Central memory CD8-positive, alpha-beta T cell (primary cell): ENCODE data around the gene CTSZ.
A peak's percentile ranks its signal among the peaks of the same experiment; 100 is the strongest.

Source experiments
- ATAC-seq: fragments of 150-1000 bp; cut with Tn5 transposase; replicated peaks from 2 replicates; pipeline ENCODE4 v1.10.0; 2022; ENCODE audit warnings: mild to moderate bottlenecking, moderate FRiP score, moderate number of reproducible peaks; ENCODE audit not compliant: poor library complexity, severe bottlenecking; ENCODE audit errors: extremely low read depth
- DNase-seq, 2 donors: peaks; one replicate each; pipeline ENCODE4 v3.0.0; 2021; ENCODE audit warnings: low spot score in 2 of 2
- H3K27ac Mint-ChIP-seq: one replicate; pipeline ENCODE4 v1.8.0; 2022; ENCODE audit warnings: low read depth, mild to moderate bottlenecking, moderate library complexity, mixed read lengths
- H3K27me3 Mint-ChIP-seq: one replicate; pipeline ENCODE4 v1.8.0; 2022; ENCODE audit warnings: mixed read lengths
- H3K36me3 Mint-ChIP-seq: one replicate; pipeline ENCODE4 v1.8.0; 2022; ENCODE audit warnings: mild to moderate bottlenecking, moderate library complexity, mixed read lengths; ENCODE audit not compliant: insufficient read depth
- H3K4me1 Mint-ChIP-seq: one replicate; pipeline ENCODE4 v1.8.0; 2022; ENCODE audit warnings: mixed read lengths
- H3K4me3 Mint-ChIP-seq: one replicate; pipeline ENCODE4 v1.8.0; 2022; ENCODE audit warnings: mild to moderate bottlenecking, moderate library complexity, mixed read lengths
- H3K9me3 Mint-ChIP-seq: one replicate; pipeline ENCODE4 v1.8.0; 2022; ENCODE audit warnings: mixed read lengths

The CTSZ gene

GRCh38 chr20:59006864-59007664, at the start of gene CTSZ:
TSS of gene CTSZ (minus strand) at chr20:59007254. CDS start at chr20:59007128, 126 bp downstream.
- Mint-ChIP-seq H3K4me1 (peaks cover 51% of the 10 kb centered on the region), H3K27ac (peak within 1 kb of the TSS; percentile 35), H3K27me3 (no peaks in the 10 kb centered on the region), H3K9me3 (no peaks in the 10 kb centered on the region), H3K4me3 (peak within 1 kb of the TSS; percentile 84), H3K36me3 (peaks cover 8% of the 10 kb centered on the region)
- ATAC-seq: peak; percentile 51
- no peak for DNase-seq

- Mint-ChIP-seq H3K4me1 (no peaks in the 10 kb centered on the region), H3K36me3 (no peaks in the 10 kb centered on the region), H3K27ac (no peak overlapping the region), H3K9me3 (no peaks in the 10 kb centered on the region), H3K27me3 (peaks cover 46% of the 10 kb centered on the region), H3K4me3 (no peak overlapping the region)
- no peak for ATAC-seq
- DNase-seq: no peak
Measured at GRCh38 chr20:59055302-59055701, 48.2 kb upstream of the CTSZ start.

- H3K4me3 Mint-ChIP-seq: no peak overlapping the region
- H3K4me1 Mint-ChIP-seq: no peaks in the 10 kb centered on the region
- no peaks in the 10 kb centered on the region for H3K9me3 Mint-ChIP-seq
- no peaks in the 10 kb centered on the region for H3K36me3 Mint-ChIP-seq
- H3K27ac Mint-ChIP-seq: no peak overlapping the region
- peaks cover 57% of the 10 kb centered on the region for H3K27me3 Mint-ChIP-seq
- DNase-seq (no peak), ATAC-seq (no peak)
Measured at GRCh38 chr20:59051666-59052185, 44.7 kb upstream of the CTSZ start.

DNA sequence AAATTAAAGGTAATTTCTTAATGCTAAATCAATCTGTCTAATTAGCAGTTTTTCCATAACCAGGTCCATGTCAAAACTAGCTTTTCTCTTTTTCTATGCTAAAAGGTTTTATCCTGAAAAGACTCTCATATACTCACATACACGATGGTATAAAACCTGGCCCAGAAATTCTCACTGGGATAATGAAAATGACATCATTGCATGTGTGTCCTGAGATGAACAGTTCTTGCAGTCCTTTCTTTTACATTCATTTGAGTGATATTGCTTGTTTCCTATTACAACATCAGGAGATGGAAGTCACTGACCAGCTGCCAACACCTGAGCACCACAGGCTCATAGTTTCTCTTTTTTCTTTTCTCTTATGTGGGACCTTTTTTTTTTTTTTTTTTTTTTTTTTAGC, 43.4 kb upstream of the CTSZ start:
- Mint-ChIP-seq H3K4me1 (no peaks in the 10 kb centered on the region), H3K36me3 (no peaks in the 10 kb centered on the region), H3K4me3 (no peak overlapping the region), H3K9me3 (no peaks in the 10 kb centered on the region), H3K27me3 (peaks cover 44% of the 10 kb centered on the region), H3K27ac (peak overlapping the region; percentile 84)
- DNase-seq (no peak), ATAC-seq (no peak)

DNA sequence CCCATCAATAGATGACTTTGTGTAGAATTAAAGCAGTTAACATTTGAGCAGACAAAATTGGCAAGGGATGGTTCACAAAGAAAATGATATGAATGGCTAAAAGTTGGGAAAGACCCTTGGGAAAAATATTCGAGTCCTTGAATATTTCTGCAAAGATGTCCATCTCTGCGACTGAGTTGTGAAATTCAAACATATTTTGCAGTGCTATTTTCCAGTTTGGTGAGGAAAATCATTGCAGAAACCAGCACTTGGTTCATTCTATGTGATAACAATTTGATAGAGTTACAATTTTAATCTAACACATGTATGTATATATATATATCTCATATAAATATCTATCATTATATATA, 41.6 kb upstream of the CTSZ start:
- Mint-ChIP-seq H3K4me3 (no peak overlapping the region), H3K9me3 (no peaks in the 10 kb centered on the region), H3K4me1 (peaks cover 6% of the 10 kb centered on the region), H3K36me3 (peaks cover 5% of the 10 kb centered on the region), H3K27ac (no peak overlapping the region), H3K27me3 (peaks cover 31% of the 10 kb centered on the region)
- no peak for DNase-seq
- no peak for ATAC-seq

- no peak for DNase-seq
- peak overlapping the region; percentile 25 for H3K27ac Mint-ChIP-seq
- no peak for ATAC-seq
Measured at GRCh38 chr20:59047938-59048680, 41.1 kb upstream of the CTSZ start.

GRCh38 chr20:59046862-59047261, 39.8 kb upstream of the CTSZ start:
- DNase-seq (no peak), ATAC-seq (no peak)
- H3K4me3 Mint-ChIP-seq: no peak overlapping the region
- H3K27me3 Mint-ChIP-seq: peaks cover 30% of the 10 kb centered on the region
- peaks cover 14% of the 10 kb centered on the region for H3K36me3 Mint-ChIP-seq
- peaks cover 12% of the 10 kb centered on the region for H3K4me1 Mint-ChIP-seq
- H3K27ac Mint-ChIP-seq: no peak overlapping the region
- no peaks in the 10 kb centered on the region for H3K9me3 Mint-ChIP-seq

More at GRCh38 chr20:59047938-59048680, 41.1 kb upstream of the CTSZ start:
- Mint-ChIP-seq H3K36me3 (peaks cover 10% of the 10 kb centered on the region), H3K9me3 (no peaks in the 10 kb centered on the region), H3K4me3 (no peak overlapping the region), H3K4me1 (peaks cover 12% of the 10 kb centered on the region), H3K27me3 (peaks cover 31% of the 10 kb centered on the region)

- peaks cover 9% of the 10 kb centered on the region for H3K27me3 Mint-ChIP-seq
- H3K4me3 Mint-ChIP-seq: no peak overlapping the region
- H3K4me1 Mint-ChIP-seq: peaks cover 29% of the 10 kb centered on the region
- peaks cover 18% of the 10 kb centered on the region for H3K36me3 Mint-ChIP-seq
- no peak for ATAC-seq
- H3K9me3 Mint-ChIP-seq: no peaks in the 10 kb centered on the region
- peak overlapping the region; percentile 90 for H3K27ac Mint-ChIP-seq
- no peak for DNase-seq
Measured at GRCh38 chr20:59044796-59045195, 37.7 kb upstream of the CTSZ start.

GRCh38 chr20:59044295-59044694, 37.2 kb upstream of the CTSZ start:
- DNase-seq: no peak
- H3K36me3 Mint-ChIP-seq: peaks cover 18% of the 10 kb centered on the region
- no peaks in the 10 kb centered on the region for H3K9me3 Mint-ChIP-seq
- H3K27ac Mint-ChIP-seq: peak overlapping the region; percentile 90
- peaks cover 34% of the 10 kb centered on the region for H3K4me1 Mint-ChIP-seq
- no peak for ATAC-seq
- peaks cover 4% of the 10 kb centered on the region for H3K27me3 Mint-ChIP-seq
- H3K4me3 Mint-ChIP-seq: no peak overlapping the region

GRCh38 chr20:59043698-59044097, 36.6 kb upstream of the CTSZ start:
- ATAC-seq: peak; percentile 17
- H3K27me3 Mint-ChIP-seq: no peaks in the 10 kb centered on the region
- H3K4me3 Mint-ChIP-seq: peak overlapping the region; percentile 76
- no peak for DNase-seq
- peaks cover 40% of the 10 kb centered on the region for H3K4me1 Mint-ChIP-seq
- H3K27ac Mint-ChIP-seq: peak overlapping the region; percentile 90
- H3K36me3 Mint-ChIP-seq: peaks cover 21% of the 10 kb centered on the region
- H3K9me3 Mint-ChIP-seq: no peaks in the 10 kb centered on the region

DNA sequence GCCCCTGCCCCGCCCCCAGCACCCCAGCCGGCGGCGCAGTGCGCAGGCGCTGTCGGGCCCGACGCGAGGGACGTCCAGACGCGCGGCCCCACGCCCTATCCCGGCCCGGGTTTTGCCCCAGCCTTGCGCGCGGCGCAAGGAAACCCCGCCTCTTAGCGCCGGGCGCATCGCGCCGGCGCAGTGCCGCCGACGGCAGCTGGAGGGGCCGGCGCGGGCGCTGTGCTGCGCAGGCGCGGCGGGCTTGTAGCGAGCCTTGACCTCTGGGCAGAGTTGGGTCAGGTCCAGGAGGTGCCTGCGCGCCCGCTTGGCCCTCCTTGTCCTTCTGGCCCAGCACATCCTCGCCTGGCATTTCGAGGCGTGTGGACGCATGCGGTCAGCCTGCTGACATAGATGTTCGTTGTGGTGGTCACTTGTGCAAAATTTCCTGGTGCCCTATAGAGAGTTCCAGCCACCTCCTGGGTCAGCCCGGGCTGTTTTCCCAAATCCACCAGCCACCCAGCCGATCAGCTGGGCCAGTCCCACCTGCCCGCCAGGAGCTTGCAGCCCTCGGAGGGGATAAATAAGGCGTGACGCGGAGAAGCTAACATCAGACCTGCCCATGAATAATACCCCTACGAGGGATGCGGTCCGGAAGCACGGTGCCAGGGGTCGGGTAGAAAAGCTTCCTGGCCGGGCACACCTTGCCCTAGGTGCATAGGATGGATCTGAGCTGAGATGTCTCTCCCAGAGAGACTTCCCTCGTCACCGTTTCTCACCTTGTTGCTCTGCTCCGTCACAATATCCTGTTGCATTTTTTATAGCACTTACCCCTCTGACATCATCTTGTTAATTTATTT, 36.0 kb upstream of the CTSZ start:
- peaks cover 25% of the 10 kb centered on the region for H3K36me3 Mint-ChIP-seq
- H3K27me3 Mint-ChIP-seq: no peaks in the 10 kb centered on the region
- ATAC-seq: peak; percentile 86
- H3K27ac Mint-ChIP-seq: peak overlapping the region; percentile 90
- H3K4me3 Mint-ChIP-seq: peak overlapping the region; percentile 76
- no peaks in the 10 kb centered on the region for H3K9me3 Mint-ChIP-seq
- DNase-seq: peak; percentile 89 to 92
- peaks cover 41% of the 10 kb centered on the region for H3K4me1 Mint-ChIP-seq

DNA sequence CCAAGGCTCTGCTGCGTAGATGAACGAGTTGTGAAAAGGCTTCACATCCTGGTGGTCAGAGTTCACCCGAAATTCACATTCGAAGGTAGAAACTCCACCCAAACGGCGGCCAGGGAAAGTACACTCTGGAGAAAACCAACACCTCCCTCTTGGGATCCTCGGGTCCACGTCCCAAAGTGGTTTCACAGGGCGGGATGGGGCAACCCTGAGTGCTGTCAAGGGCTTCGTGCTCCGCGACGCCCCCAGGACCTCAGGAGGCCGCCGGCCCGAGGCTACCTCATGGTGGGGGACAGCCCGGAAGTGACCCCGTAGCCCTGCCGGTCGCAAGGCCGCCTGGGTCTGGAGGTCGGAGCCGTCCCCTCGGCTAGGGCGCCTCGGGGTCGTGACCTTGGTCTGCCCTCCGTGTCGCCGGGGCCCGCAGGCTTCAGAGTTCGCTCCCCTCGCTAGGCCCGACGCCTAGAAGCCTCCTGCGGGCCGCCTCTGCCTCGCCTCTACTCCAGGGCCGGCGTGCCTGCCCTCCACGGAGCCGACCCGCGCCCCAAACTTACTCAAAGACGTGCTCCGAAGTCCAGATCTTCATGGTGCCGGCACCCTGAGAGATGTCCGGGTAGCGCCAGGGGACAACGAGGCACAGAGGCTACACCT, 35.2 kb upstream of the CTSZ start, which contains the start of gene PRELID3B:
Gene PRELID3B, minus strand, starts transcription at position 636 of the 645 bp plus-strand sequence. Its CDS starts 56 bp downstream, at position 580.
- Mint-ChIP-seq H3K4me1 (peaks cover 41% of the 10 kb centered on the region), H3K36me3 (peaks cover 32% of the 10 kb centered on the region), H3K27me3 (no peaks in the 10 kb centered on the region), H3K9me3 (no peaks in the 10 kb centered on the region), H3K4me3 (peak within 1 kb of the TSS; percentile 76), H3K27ac (peak within 1 kb of the TSS; percentile 90)
- peak; percentile 10 for ATAC-seq
- peak; percentile 10 to 25 for DNase-seq
